Endothelial cell of umbilical vein (primary cell): ENCODE data around the gene ZBTB7B. TPM values are rescaled to one million over a fixed set of nuclear protein-coding genes. Genes with fewer than 3 reads are reported as not detected.
A peak's percentile ranks its signal among the peaks of the same experiment; 100 is the strongest.

Source experiments
- BruUV-seq: library from RNA; stranded (reverse); fragments of 400-500 nt; replicated peaks from 2 replicates; lab custom pipeline; 2021; lab: Mats Ljungman, UMichigan
- CTCF ChIA-PET: fragments of 300-600, 350-600 bp; sonication (Branson Sonifier 250); formaldehyde crosslinking; loops from one replicate; lab custom pipeline; 2021; ENCODE audit warnings: antibody characterized with exemption, inconsistent platforms; lab: Charles Lee
- POLR2A ChIA-PET: fragments of 300-600, 350-600 bp; sonication (Branson Sonifier 250); formaldehyde crosslinking; loops from one replicate; lab custom pipeline; 2021; ENCODE audit warnings: antibody characterized with exemption, inconsistent platforms; lab: Charles Lee
- DNase-seq: peaks from one replicate; pipeline ENCODE4 v3.0.0-alpha.2; 2011; ENCODE audit warnings: low read depth, low spot score
- FAIRE-seq: peaks from 2 replicates; lab custom pipeline; 2011; peaks lifted over from hg19 to GRCh38; lab: Jason Lieb, UNC
- H2AFZ ChIP-seq: 2 replicates; pipeline ENCODE4 v1.6.0; 2012; ENCODE audit warnings: low read depth, low read length, control low read depth, inconsistent platforms
- H3K27ac ChIP-seq: 2 replicates; pipeline ENCODE4 v1.5.1; 2011; ENCODE audit warnings: low read depth, mild to moderate bottlenecking, control low read depth, low read length, moderate library complexity; ENCODE audit not compliant: insufficient read depth
- H3K27me3 ChIP-seq, 2 experiments: 2 replicates each; pipeline versions ENCODE4 v1.6.0 to v1.6.1; 2011; ENCODE audit warnings: low read length in 2 of 2, mixed read lengths in 1 of 2; ENCODE audit not compliant: control insufficient read depth in 2 of 2, insufficient read depth in 2 of 2
- H3K36me3 ChIP-seq, 2 experiments: 2 replicates in 1 of 2; 3 replicates in 1 of 2; pipeline ENCODE4 v1.5.1; 2011; ENCODE audit warnings: low read length in 2 of 2, mild to moderate bottlenecking in 1 of 2, moderate library complexity in 1 of 2; ENCODE audit not compliant: control insufficient read depth in 2 of 2, insufficient read depth in 2 of 2; ENCODE audit errors: extremely low read depth in 1 of 2
- H3K4me1 ChIP-seq: 3 replicates; pipeline ENCODE4 v1.5.1; 2011; ENCODE audit warnings: mild to moderate bottlenecking, low read length; ENCODE audit not compliant: control insufficient read depth, insufficient read depth; ENCODE audit errors: extremely low read depth
- H3K4me2 ChIP-seq: 2 replicates; pipeline ENCODE4 v1.6.1; 2011; ENCODE audit warnings: low read length, control low read depth, mixed read lengths; ENCODE audit not compliant: insufficient read depth
- H3K4me3 ChIP-seq, 3 experiments: fragments of 200-600 bp in 1 of 3; sonication (generic), shearing (Covaris generic) in 1 of 3; replicated peaks in 1 of 3; 2 replicates each; pipeline ENCODE4 v1.5.1; 2011 to 2016; ENCODE audit warnings: control low read depth in 3 of 3, low read length in 3 of 3, mild to moderate bottlenecking in 2 of 3, inconsistent platforms in 1 of 3, low read depth in 1 of 3, moderate library complexity in 1 of 3; ENCODE audit not compliant: insufficient read depth in 1 of 3
- H3K79me2 ChIP-seq: 2 replicates; pipeline ENCODE4 v1.6.0; 2012; ENCODE audit warnings: low read length, inconsistent platforms; ENCODE audit not compliant: control insufficient read depth, insufficient read depth
- H3K9ac ChIP-seq: replicated peaks from 2 replicates; pipeline ENCODE3; 2011; ENCODE audit warnings: low read length, control low read depth; ENCODE audit not compliant: insufficient read depth; ENCODE audit errors: extremely low read depth
- H3K9me1 ChIP-seq: replicated peaks from 3 replicates; pipeline ENCODE4 v1.6.0; 2011; ENCODE audit warnings: mild to moderate bottlenecking, low read length; ENCODE audit not compliant: control insufficient read depth, insufficient read depth; ENCODE audit errors: extremely low read depth
- H3K9me3 ChIP-seq: replicated peaks from 2 replicates; pipeline ENCODE4 v1.5.1; 2012; ENCODE audit warnings: low read length, inconsistent platforms; ENCODE audit not compliant: control insufficient read depth, insufficient read depth
- H4K20me1 ChIP-seq: replicated peaks from 2 replicates; pipeline ENCODE3; 2011; ENCODE audit warnings: mild to moderate bottlenecking, low read length; ENCODE audit not compliant: control insufficient read depth, insufficient read depth; ENCODE audit errors: extremely low read depth
- CTCF ChIP-seq, 2 donors: IDR thresholded peaks; 1 replicate in 1 of 2; 2 replicates in 1 of 2; pipeline ENCODE4 v1.5.1; 2011; ENCODE audit warnings: low read length in 2 of 2, mild to moderate bottlenecking in 2 of 2, moderate library complexity in 2 of 2, control low read depth in 1 of 2, inconsistent platforms in 1 of 2, low read depth in 1 of 2; ENCODE audit not compliant: insufficient read depth in 1 of 2; ENCODE audit errors: extremely low read depth in 1 of 2
- FOS ChIP-seq: IDR thresholded peaks from 2 replicates; pipeline ENCODE4 v1.6.1; 2011; ENCODE audit warnings: mild to moderate bottlenecking, low read length, moderate library complexity, borderline replicate concordance; ENCODE audit not compliant: insufficient read depth
- JUN ChIP-seq: IDR thresholded peaks from 2 replicates; pipeline ENCODE4 v1.6.1; 2011; ENCODE audit warnings: borderline replicate concordance, low read depth; ENCODE audit not compliant: insufficient read length, insufficient read depth
- MAX ChIP-seq: IDR thresholded peaks from 2 replicates; pipeline ENCODE4 v1.6.1; 2011; ENCODE audit not compliant: insufficient read depth, insufficient read length
- MYC ChIP-seq: IDR thresholded peaks from one replicate; pipeline ENCODE4 v1.6.1; 2011; ENCODE audit warnings: mild to moderate bottlenecking, low read depth, low read length
- POLR2A ChIP-seq: IDR thresholded peaks from 2 replicates; pipeline ENCODE4 v1.6.1; 2012; ENCODE audit warnings: low read depth, mild to moderate bottlenecking, control low read depth, low read length
- POLR2AphosphoS5 ChIP-seq: IDR thresholded peaks from 2 replicates; pipeline ENCODE4 v1.6.1; 2012; ENCODE audit warnings: low read depth, mild to moderate bottlenecking, control low read depth, low read length, moderate library complexity; ENCODE audit not compliant: insufficient read depth
- dilution Hi-C: fragments of 300-500 bp; cut with MboI; formaldehyde crosslinking; loops from one replicate; pipeline ENCODE4 v1.15.0; 2019; ENCODE audit warnings: low sequenced_read_pairs; ENCODE audit not compliant: extremely low pct_ligation_motif_present
- intact Hi-C: fragments of 100-400 bp; cut with micrococcal nuclease; formaldehyde crosslinking; loops from one replicate; pipeline ENCODE4 v1.10.0; 2022
- polyA plus RNA-seq, 4 experiments: library from polyadenylated mRNA; depleted of rRNA in 3 of 4; stranded (reverse) in 3 of 4; unstranded in 1 of 4; fragments of >200 nt; gene quantifications; 2 replicates each; pipeline versions ENCODE4 v1.2.1 to v1.2.3, GENCODE V29; 2011 to 2012; ENCODE audit warnings: missing spikeins in 1 of 4
- total RNA-seq: library from RNA; stranded (reverse); gene quantifications from 2 replicates; pipeline ENCODE4 v1.2.3, GENCODE V29; 2021

ZBTB7B gene
- total and polyA plus RNA-seq, 2 donors (not counting 3 experiments of a cell fraction or from before 2014, with no cell fraction given), result 20.0 to 26.2 TPM

GRCh38 chr1:154961207-154962155, 41.1 kb upstream of the ZBTB7B start, which contains the start of gene PYGO2:
Gene PYGO2 (minus strand): TSS chr1:154961782. CDS start chr1:154961576, 206 bp downstream.
- no peaks in the 10 kb centered on the region for H3K27me3 ChIP-seq
- peak within 1 kb of the TSS; percentile 82 for H3K27ac ChIP-seq
- H3K9me3 ChIP-seq, result no peaks in the 10 kb centered on the region
- DNase-seq, result peak; percentile 81
- H3K79me2 ChIP-seq, result peaks cover 26% of the 10 kb centered on the region
- H4K20me1 ChIP-seq, result no peaks in the 10 kb centered on the region
- no TSS peak for BruUV-seq
- H3K4me3 ChIP-seq, result peak within 1 kb of the TSS; percentile 71 to 78 (median 74)
- ChIA-PET POLR2A (interaction anchor here (0.6 to 2.6 kb wide), 4 partner anchors 9 to 163 kb away, joined by 3 to 24 read pairs (median 6); partner anchors contain the start of gene SHC1), CTCF (interaction anchor here (0.6 to 4.0 kb wide), 21 partner anchors 9 to 124 kb away, joined by 3 to 48 read pairs (median 4); partner anchors contain the start of genes ADAM15, FLAD1, LENEP and PMVK)
- dilution Hi-C loops (no loop called here), intact Hi-C loops (loop anchor here (1.0 to 2.0 kb wide), 6 partner anchors 9 to 89 kb away; partner anchors contain the start of genes ADAM15, CKS1B, FLAD1 and SHC1)
- peak; percentile 87 for FAIRE-seq
- H3K4me1 ChIP-seq, result peaks cover 27% of the 10 kb centered on the region
- H3K36me3 ChIP-seq, result peaks cover 17 to 40% of the 10 kb centered on the region in 2 experiments
- H2AFZ ChIP-seq, result peak within 1 kb of the TSS; percentile 76
- peak within 1 kb of the TSS; percentile 83 for H3K9ac ChIP-seq
- peak within 1 kb of the TSS; percentile 86 for H3K4me2 ChIP-seq
- H3K9me1 ChIP-seq, result no peaks in the 10 kb centered on the region
- TF ChIP-seq MYC (no peak), MAX (no peak), CTCF (IDR thresholded peaks at IDR 0.05; ENCODE audit: extremely low read depth in 1 of 2, insufficient read depth in 1 of 2, low read depth in 1 of 2, low read length in 2 of 2) (peak; percentile 35 to 65), POLR2A (peak; percentile 84), POLR2AphosphoS5 (peak; percentile 99), JUN (no peak), FOS (no peak)
